Inflammatory macrophage (primary cell): Measurements from ENCODE around the gene PPM1L.
A peak's percentile ranks its signal among the peaks of the same experiment; 100 is the strongest.
"Not testable (repeated sequence)": the region's sequence is repeated elsewhere in the genome, so short reads cannot be mapped to it uniquely, and the experiment has no call there.

Experiments
- DNase-seq, 2 donors: peaks; one replicate each; pipeline ENCODE4 v3.0.0-alpha.2; 2020 to 2022
- total RNA-seq, 18 experiments: gene quantifications; one replicate each; lab custom pipeline; 2026; ENCODE audit warnings: mixed read lengths in 6 of 18, inconsistent platforms in 2 of 18; lab: John Stamatoyannopoulos, UW

PPM1L gene
- total RNA-seq, result 6.3 to 48.0 (median 22.4) reads per million in 18 experiments

DNA sequence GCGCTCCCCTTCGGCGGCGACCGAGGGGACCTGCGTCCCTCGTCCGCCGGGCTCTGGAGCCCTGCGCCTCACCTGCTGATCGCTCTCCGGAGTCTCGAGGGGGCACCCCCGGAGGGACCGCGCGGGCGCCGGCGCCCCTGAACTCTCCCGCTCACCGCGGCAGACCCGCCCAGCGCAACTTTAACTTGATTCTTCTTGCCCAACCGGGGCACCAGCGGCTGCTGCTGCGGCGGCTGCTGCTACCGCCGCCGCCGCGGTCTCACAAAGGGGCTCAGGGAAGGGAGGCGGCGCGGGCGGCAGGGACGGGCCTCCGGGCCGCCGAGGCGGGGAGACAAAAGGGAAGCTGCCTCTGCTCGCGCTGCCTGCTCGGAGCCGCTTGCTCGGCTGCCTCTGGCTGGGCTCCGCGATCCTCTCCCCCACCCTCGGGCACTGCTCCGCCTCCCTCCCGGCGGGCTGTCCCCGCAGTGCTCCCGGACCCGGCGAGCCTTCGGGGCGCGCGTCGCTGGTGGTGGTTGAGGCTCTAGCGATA is at the start of gene PPM1L:
TSS of gene PPM1L (plus strand) at position 456 of the 529 bp plus-strand sequence.
- DNase-seq, result peak; percentile 76 to 86

DNA sequence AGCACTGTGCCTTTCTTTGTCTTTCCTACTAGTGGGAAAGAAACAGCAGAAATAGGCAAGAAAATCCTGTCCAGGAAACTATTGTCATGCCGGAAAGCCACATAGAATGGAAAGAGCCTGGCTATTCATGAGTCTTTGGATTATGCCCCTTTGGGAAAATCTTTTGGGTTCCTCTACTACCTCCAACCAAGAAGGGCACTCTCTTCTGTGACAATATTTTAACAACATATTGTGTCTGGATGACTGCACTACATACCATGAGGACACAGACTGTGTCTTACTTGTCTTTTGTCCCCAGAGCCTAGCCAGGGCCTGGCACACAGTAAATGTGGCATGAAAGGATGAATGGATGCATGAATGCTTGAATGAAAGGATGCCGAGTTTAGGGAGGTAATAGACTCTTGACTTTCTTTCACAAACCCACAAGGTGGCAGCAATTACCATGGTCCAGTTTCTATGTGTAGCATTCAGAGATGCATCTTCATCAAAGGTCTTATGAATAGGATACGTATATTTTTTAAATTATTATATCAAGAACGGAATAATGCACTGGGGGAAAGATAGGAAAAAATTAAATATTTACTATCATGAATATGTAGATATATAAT is 48.7 kb upstream of the PPM1L start:
- DNase-seq, result peak; percentile 40 to 49

- DNase-seq, result no peak
These were observed 46.4 kb upstream of the PPM1L start for GRCh38 chr3:160709477-160710182.

GRCh38 chr3:160713144-160713543 is 42.9 kb upstream of the PPM1L start:
- not testable (repeated sequence) for DNase-seq

DNA sequence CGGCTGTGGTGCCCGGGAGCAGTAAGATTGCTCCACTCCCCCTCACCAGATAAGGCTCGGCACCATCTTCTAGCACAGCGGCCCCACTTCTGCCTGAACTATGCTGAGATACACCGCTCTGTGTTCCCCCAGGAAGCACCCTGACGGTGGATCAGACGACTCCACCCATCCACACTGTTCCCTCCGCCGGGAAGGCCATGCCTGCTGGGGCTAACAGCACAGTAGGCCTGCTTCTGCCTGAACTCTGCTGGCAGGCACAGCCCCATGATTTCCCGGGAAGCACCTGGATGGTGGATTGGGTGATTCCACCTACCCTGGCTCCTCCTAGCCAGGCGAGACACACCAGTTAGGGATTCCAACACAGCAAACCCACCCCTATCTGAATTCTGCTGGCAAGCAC is 36.3 kb upstream of the PPM1L start:
- no peak for DNase-seq

DNA sequence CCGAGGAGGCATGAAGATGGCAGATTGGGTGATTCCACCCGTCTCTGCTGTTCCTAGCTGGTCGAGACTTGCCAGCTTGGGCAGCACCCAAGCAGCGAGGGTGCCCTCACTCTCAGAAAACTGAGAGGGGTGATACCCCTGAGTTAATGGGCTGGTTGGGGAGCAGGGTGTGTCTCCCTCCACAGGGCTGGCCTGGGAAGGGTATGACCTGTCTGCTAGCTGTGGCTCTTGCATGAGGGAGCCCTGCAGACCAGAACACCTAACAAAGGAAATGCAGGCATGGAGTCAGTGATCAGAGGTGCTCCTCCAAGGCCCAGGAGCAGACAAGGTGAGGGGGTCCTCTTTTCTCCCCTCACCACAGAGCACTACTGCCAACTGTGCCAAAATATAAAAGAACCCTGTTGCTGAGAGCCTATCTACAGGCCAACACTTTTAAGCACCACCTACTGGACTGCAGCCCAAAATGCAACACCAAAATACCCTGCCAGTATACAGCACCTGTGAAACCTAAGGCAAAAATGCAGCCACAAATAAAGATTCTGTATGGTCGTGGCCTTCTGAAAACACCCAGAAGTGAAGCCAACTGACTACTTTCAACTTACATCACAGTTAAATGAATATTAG is 35.8 kb upstream of the PPM1L start:
- no peak for DNase-seq

DNA sequence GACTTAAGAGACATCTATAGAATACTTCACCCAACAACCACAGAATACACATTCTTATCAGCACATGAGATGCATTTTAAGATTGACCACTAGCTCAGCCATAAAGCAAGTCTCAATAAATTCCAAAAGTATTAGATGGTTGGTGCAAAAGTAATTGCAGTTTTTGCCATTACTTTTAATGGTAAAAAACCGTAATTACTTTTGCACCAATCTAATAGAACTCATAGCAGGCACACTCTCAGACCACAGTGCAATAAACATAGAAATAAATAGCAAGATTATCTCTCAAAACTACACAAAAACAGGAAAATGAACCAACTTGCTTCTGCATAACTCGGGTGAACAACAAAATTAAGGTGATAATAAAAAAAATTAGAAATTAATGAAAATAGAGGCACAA is 33.7 kb upstream of the PPM1L start:
- no peak for DNase-seq

GRCh38 chr3:160725338-160725737 is 30.7 kb upstream of the PPM1L start:
- DNase-seq, result no peak

DNA sequence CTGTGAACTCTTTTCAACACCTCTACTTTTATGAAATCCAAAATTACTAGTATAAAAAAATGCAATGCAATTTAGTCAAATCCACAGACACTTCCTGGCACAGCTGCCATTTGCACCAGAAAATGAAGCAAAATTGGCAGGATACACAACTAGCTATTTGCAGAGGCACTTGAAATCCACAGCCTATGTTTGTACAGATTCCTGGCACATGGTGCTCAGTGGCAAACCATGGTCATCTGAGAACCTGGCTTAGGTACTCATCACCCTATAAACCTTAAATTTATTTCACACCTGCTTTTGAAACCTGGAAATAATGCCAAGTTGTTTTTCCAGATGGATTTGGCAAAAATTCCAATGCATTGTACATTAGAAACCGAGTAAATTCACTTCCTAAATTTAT is 20.2 kb upstream of the PPM1L start:
- no peak for DNase-seq

- no peak for DNase-seq
These were observed 18.0 kb upstream of the PPM1L start for GRCh38 chr3:160738048-160738447.

GRCh38 chr3:160739079-160739478 is 17.0 kb upstream of the PPM1L start:
- DNase-seq, result no peak

- no peak for DNase-seq
These were observed 9.1 kb upstream of the PPM1L start for GRCh38 chr3:160746976-160747375.

DNA sequence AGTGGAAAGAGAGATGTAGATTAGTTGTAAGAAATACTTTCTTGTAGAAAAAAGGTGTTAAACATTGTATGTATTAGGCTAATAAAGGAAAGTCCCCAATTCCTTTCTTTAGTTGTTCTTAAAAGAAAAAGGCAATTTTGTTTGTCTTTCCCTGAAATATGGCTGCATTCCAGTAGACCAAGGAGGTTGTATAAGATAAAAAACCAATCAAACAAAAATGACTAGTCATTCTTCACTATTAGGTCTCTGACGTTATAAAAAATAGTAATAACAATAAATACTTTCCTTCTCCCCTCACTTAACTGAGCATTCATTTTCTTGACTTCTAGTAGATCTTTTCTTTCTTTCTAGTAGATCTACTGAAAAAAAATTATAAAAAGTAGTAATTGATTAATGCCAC is 8.6 kb upstream of the PPM1L start:
- DNase-seq, result no peak

- no peak for DNase-seq
These were observed 7.8 kb upstream of the PPM1L start for GRCh38 chr3:160748231-160748630.

GRCh38 chr3:160748787-160749186 is 7.2 kb upstream of the PPM1L start:
- DNase-seq, result no peak

DNA sequence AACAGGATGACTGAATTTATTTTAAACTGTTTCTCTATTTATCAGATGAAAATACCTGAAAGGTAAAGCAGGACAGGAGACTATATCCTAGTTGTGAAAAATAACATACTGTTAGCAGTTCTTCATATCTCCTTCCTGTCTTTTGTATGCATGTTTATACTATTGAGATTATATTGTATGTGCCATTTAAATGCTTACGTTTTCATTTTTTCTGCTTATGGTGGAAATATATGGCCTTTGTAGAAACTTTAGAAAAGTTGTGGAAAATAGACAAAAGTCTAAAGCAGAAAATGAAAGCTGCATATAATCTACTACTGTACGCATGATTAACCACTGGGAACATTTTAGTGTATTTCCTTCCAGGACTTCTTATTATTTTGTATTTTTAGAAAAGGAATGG is 2.1 kb upstream of the PPM1L start:
- DNase-seq, result no peak

GRCh38 chr3:160754371-160754854 is 1.6 kb upstream of the PPM1L start:
- DNase-seq, result peak; percentile 22 to 34

- peak; percentile 96 to 97 for DNase-seq
These were observed 930 bp upstream of the PPM1L start for GRCh38 chr3:160754855-160755747.

- DNase-seq, result no peak
These were observed 1.4 kb downstream of the PPM1L start for GRCh38 chr3:160757233-160758106.

DNA sequence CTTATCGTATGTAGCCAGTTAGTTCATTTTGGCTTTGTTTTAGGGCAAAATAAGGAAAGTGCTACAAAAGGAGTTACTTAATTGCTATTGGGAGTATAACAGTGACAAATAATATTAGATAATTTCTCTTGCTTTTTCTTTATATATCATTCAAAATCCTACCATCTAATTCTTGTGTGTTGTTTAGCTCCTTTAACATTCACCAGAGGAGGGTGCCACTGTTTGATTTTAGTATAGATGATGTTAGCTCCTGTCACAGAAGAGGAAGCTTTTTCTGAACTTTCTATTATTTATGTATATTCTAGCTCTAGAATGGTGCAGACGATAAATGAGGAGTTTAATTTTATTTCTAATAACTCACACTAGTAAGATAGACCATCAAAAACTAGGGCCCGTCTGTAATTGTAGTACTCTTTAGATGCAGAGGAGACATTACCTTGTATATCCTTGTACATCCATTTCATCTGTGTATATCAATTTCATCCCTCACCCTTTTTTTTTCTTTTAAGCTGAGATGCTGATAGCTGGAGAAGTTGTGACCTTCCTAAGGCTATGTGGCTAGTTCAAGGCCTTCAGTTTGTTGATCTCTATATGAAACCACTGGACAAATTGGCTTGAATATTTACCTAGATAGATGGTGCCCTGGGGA is 3.0 kb downstream of the PPM1L start:
- DNase-seq, result no peak

DNA sequence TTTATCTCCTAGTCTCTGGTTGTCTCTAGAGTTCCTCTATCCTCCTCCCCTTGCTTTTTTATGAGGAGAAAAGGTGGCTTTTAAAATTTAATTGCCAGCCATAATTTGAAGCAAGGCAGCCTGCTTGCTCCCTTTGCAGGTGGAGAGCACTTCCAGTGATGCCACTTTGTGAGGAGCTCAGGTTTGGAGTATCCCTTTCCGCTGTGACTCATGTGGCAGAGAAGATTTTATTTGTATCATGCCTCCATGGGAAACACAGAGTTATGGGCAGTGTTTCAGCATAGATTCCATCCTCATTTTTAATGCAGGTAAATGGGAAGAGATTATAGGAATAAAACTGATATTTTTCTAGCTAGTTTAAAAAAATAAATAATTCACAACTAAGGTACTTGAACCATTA is 7.0 kb downstream of the PPM1L start:
- DNase-seq, result no peak
